Endothelial cell of umbilical vein (primary cell): ENCODE data around the gene GLUL. TPM values are rescaled to one million over a fixed set of nuclear protein-coding genes. Genes with fewer than 3 reads are reported as not detected.

ENCODE experiments used
- BruUV-seq: library from RNA; stranded (reverse); fragments of 400-500 nt; replicated peaks from 2 replicates; lab custom pipeline; 2021; lab: Mats Ljungman, UMichigan
- CTCF ChIA-PET: fragments of 300-600, 350-600 bp; sonication (Branson Sonifier 250); formaldehyde crosslinking; loops from one replicate; lab custom pipeline; 2021; ENCODE audit warnings: antibody characterized with exemption, inconsistent platforms; lab: Charles Lee
- POLR2A ChIA-PET: fragments of 300-600, 350-600 bp; sonication (Branson Sonifier 250); formaldehyde crosslinking; loops from one replicate; lab custom pipeline; 2021; ENCODE audit warnings: antibody characterized with exemption, inconsistent platforms; lab: Charles Lee
- DNase-seq: peaks from one replicate; pipeline ENCODE4 v3.0.0-alpha.2; 2011; ENCODE audit warnings: low read depth, low spot score
- FAIRE-seq: peaks from 2 replicates; lab custom pipeline; 2011; peaks lifted over from hg19 to GRCh38; lab: Jason Lieb, UNC
- H2AFZ ChIP-seq: 2 replicates; pipeline ENCODE4 v1.6.0; 2012; ENCODE audit warnings: low read depth, low read length, control low read depth, inconsistent platforms
- H3K27ac ChIP-seq: 2 replicates; pipeline ENCODE4 v1.5.1; 2011; ENCODE audit warnings: low read depth, mild to moderate bottlenecking, control low read depth, low read length, moderate library complexity; ENCODE audit not compliant: insufficient read depth
- H3K27me3 ChIP-seq, 2 experiments: 2 replicates each; pipeline versions ENCODE4 v1.6.0 to v1.6.1; 2011; ENCODE audit warnings: low read length in 2 of 2, mixed read lengths in 1 of 2; ENCODE audit not compliant: control insufficient read depth in 2 of 2, insufficient read depth in 2 of 2
- H3K36me3 ChIP-seq, 2 experiments: 2 replicates in 1 of 2; 3 replicates in 1 of 2; pipeline ENCODE4 v1.5.1; 2011; ENCODE audit warnings: low read length in 2 of 2, mild to moderate bottlenecking in 1 of 2, moderate library complexity in 1 of 2; ENCODE audit not compliant: control insufficient read depth in 2 of 2, insufficient read depth in 2 of 2; ENCODE audit errors: extremely low read depth in 1 of 2
- H3K4me1 ChIP-seq: 3 replicates; pipeline ENCODE4 v1.5.1; 2011; ENCODE audit warnings: mild to moderate bottlenecking, low read length; ENCODE audit not compliant: control insufficient read depth, insufficient read depth; ENCODE audit errors: extremely low read depth
- H3K4me2 ChIP-seq: 2 replicates; pipeline ENCODE4 v1.6.1; 2011; ENCODE audit warnings: low read length, control low read depth, mixed read lengths; ENCODE audit not compliant: insufficient read depth
- H3K4me3 ChIP-seq, 3 experiments: fragments of 200-600 bp in 1 of 3; sonication (generic), shearing (Covaris generic) in 1 of 3; replicated peaks in 1 of 3; 2 replicates each; pipeline ENCODE4 v1.5.1; 2011 to 2016; ENCODE audit warnings: control low read depth in 3 of 3, low read length in 3 of 3, mild to moderate bottlenecking in 2 of 3, inconsistent platforms in 1 of 3, low read depth in 1 of 3, moderate library complexity in 1 of 3; ENCODE audit not compliant: insufficient read depth in 1 of 3
- H3K79me2 ChIP-seq: 2 replicates; pipeline ENCODE4 v1.6.0; 2012; ENCODE audit warnings: low read length, inconsistent platforms; ENCODE audit not compliant: control insufficient read depth, insufficient read depth
- H3K9ac ChIP-seq: replicated peaks from 2 replicates; pipeline ENCODE3; 2011; ENCODE audit warnings: low read length, control low read depth; ENCODE audit not compliant: insufficient read depth; ENCODE audit errors: extremely low read depth
- H3K9me1 ChIP-seq: replicated peaks from 3 replicates; pipeline ENCODE4 v1.6.0; 2011; ENCODE audit warnings: mild to moderate bottlenecking, low read length; ENCODE audit not compliant: control insufficient read depth, insufficient read depth; ENCODE audit errors: extremely low read depth
- H3K9me3 ChIP-seq: replicated peaks from 2 replicates; pipeline ENCODE4 v1.5.1; 2012; ENCODE audit warnings: low read length, inconsistent platforms; ENCODE audit not compliant: control insufficient read depth, insufficient read depth
- H4K20me1 ChIP-seq: replicated peaks from 2 replicates; pipeline ENCODE3; 2011; ENCODE audit warnings: mild to moderate bottlenecking, low read length; ENCODE audit not compliant: control insufficient read depth, insufficient read depth; ENCODE audit errors: extremely low read depth
- CTCF ChIP-seq, 2 donors: IDR thresholded peaks; 1 replicate in 1 of 2; 2 replicates in 1 of 2; pipeline ENCODE4 v1.5.1; 2011; ENCODE audit warnings: low read length in 2 of 2, mild to moderate bottlenecking in 2 of 2, moderate library complexity in 2 of 2, control low read depth in 1 of 2, inconsistent platforms in 1 of 2, low read depth in 1 of 2; ENCODE audit not compliant: insufficient read depth in 1 of 2; ENCODE audit errors: extremely low read depth in 1 of 2
- EZH2 ChIP-seq: IDR thresholded peaks from 2 replicates; pipeline ENCODE4 v1.6.1; 2012; ENCODE audit warnings: borderline replicate concordance, low read depth, mild to moderate bottlenecking, moderate library complexity, low read length, inconsistent platforms; ENCODE audit not compliant: severe bottlenecking
- FOS ChIP-seq: IDR thresholded peaks from 2 replicates; pipeline ENCODE4 v1.6.1; 2011; ENCODE audit warnings: mild to moderate bottlenecking, low read length, moderate library complexity, borderline replicate concordance; ENCODE audit not compliant: insufficient read depth
- GATA2 ChIP-seq: IDR thresholded peaks from 2 replicates; pipeline ENCODE4 v1.7.0; 2011; ENCODE audit warnings: low read depth, mild to moderate bottlenecking, moderate library complexity, mixed read lengths, low read length; ENCODE audit not compliant: insufficient read length, insufficient read depth
- MAX ChIP-seq: IDR thresholded peaks from 2 replicates; pipeline ENCODE4 v1.6.1; 2011; ENCODE audit not compliant: insufficient read depth, insufficient read length
- MYC ChIP-seq: IDR thresholded peaks from one replicate; pipeline ENCODE4 v1.6.1; 2011; ENCODE audit warnings: mild to moderate bottlenecking, low read depth, low read length
- POLR2A ChIP-seq: IDR thresholded peaks from 2 replicates; pipeline ENCODE4 v1.6.1; 2012; ENCODE audit warnings: low read depth, mild to moderate bottlenecking, control low read depth, low read length
- POLR2AphosphoS5 ChIP-seq: IDR thresholded peaks from 2 replicates; pipeline ENCODE4 v1.6.1; 2012; ENCODE audit warnings: low read depth, mild to moderate bottlenecking, control low read depth, low read length, moderate library complexity; ENCODE audit not compliant: insufficient read depth
- dilution Hi-C: fragments of 300-500 bp; cut with MboI; formaldehyde crosslinking; loops from one replicate; pipeline ENCODE4 v1.15.0; 2019; ENCODE audit warnings: low sequenced_read_pairs; ENCODE audit not compliant: extremely low pct_ligation_motif_present
- intact Hi-C: fragments of 100-400 bp; cut with micrococcal nuclease; formaldehyde crosslinking; loops from one replicate; pipeline ENCODE4 v1.10.0; 2022
- polyA plus RNA-seq, 4 experiments: library from polyadenylated mRNA; depleted of rRNA in 3 of 4; stranded (reverse) in 3 of 4; unstranded in 1 of 4; fragments of >200 nt; gene quantifications; 2 replicates each; pipeline versions ENCODE4 v1.2.1 to v1.2.3, GENCODE V29; 2011 to 2012; ENCODE audit warnings: missing spikeins in 1 of 4
- total RNA-seq: library from RNA; stranded (reverse); gene quantifications from 2 replicates; pipeline ENCODE4 v1.2.3, GENCODE V29; 2021

Gene GLUL
- total and polyA plus RNA-seq, 2 donors (not counting 3 experiments of a cell fraction or from before 2014, with no cell fraction given): 172 to 187 TPM

- dilution Hi-C loops (no loop called here), intact Hi-C loops (no loop called here)
- H2AFZ ChIP-seq: no peak overlapping the region
- no peak for FAIRE-seq
- H3K4me3 ChIP-seq: no peak overlapping the region
- ChIA-PET POLR2A (no interaction called here), CTCF (no interaction called here)
- H3K9ac ChIP-seq: no peak overlapping the region
- no peak for TF ChIP-seq FOS
- no peak for TF ChIP-seq POLR2AphosphoS5
- TF ChIP-seq POLR2A: no peak
- TF ChIP-seq MYC: no peak
- H3K9me3 ChIP-seq: no peaks in the 10 kb centered on the region
- no peak overlapping the region for H3K27ac ChIP-seq
- no peak overlapping the region for H3K4me2 ChIP-seq
- no peaks in the 10 kb centered on the region for H3K4me1 ChIP-seq
- H3K36me3 ChIP-seq: no peaks in the 10 kb centered on the region
- H3K27me3 ChIP-seq: peaks cover under 1 to 5% of the 10 kb centered on the region in 2 experiments
- H4K20me1 ChIP-seq: no peaks in the 10 kb centered on the region
- H3K79me2 ChIP-seq: no peaks in the 10 kb centered on the region
- BruUV-seq: no TSS peak
- DNase-seq: no peak
- no peaks in the 10 kb centered on the region for H3K9me1 ChIP-seq
Measured at GRCh38 chr1:182368903-182369302, 22.7 kb downstream of the GLUL start.

- Histone ChIP-seq H3K36me3 (no peaks in the 10 kb centered on the region), H4K20me1 (no peaks in the 10 kb centered on the region), H3K9me3 (no peaks in the 10 kb centered on the region), H3K4me3 (no peak overlapping the region), H3K27ac (no peak overlapping the region), H3K27me3 (peaks cover 0 to 5% of the 10 kb centered on the region in 2 experiments), H3K9me1 (no peaks in the 10 kb centered on the region), H3K4me1 (no peaks in the 10 kb centered on the region), H3K79me2 (no peaks in the 10 kb centered on the region), H3K4me2 (no peak overlapping the region), H3K9ac (no peak overlapping the region), H2AFZ (no peak overlapping the region)
- intact Hi-C loops (no loop called here), dilution Hi-C loops (no loop called here)
- ChIA-PET POLR2A (no interaction called here), CTCF (no interaction called here)
- TF ChIP-seq CTCF (IDR thresholded peaks at IDR 0.05; ENCODE audit: extremely low read depth in 1 of 2, insufficient read depth in 1 of 2, low read depth in 1 of 2, low read length in 2 of 2) (no peak), FOS (no peak), MAX (no peak), EZH2 (no peak), POLR2A (no peak), GATA2 (no peak)
- no peak for DNase-seq
- no TSS peak for BruUV-seq
- no peak for FAIRE-seq
Measured at GRCh38 chr1:182368358-182368757, 23.2 kb downstream of the GLUL start.
